NT2/D1 (cell line): ENCODE measurements around the gene TRMT10C.

Source experiments
- DNase-seq: peaks from one replicate; pipeline ENCODE4 v3.0.0-alpha.2; 2011; ENCODE audit warnings: low read depth, low spot score
- H3K27me3 ChIP-seq: 2 replicates; pipeline ENCODE4 v1.6.0; 2011; ENCODE audit warnings: mild to moderate bottlenecking; ENCODE audit not compliant: insufficient read length, insufficient read depth
- H3K36me3 ChIP-seq: 2 replicates; pipeline ENCODE4 v1.6.1; 2011; ENCODE audit warnings: mild to moderate bottlenecking, low read length, mixed read lengths; ENCODE audit not compliant: insufficient read depth, insufficient read length
- H3K4me1 ChIP-seq: 2 replicates; pipeline ENCODE4 v1.5.1; 2011; ENCODE audit not compliant: insufficient read depth, insufficient read length
- H3K4me3 ChIP-seq: 2 replicates; pipeline ENCODE4 v1.5.1; 2011; ENCODE audit warnings: low read depth; ENCODE audit not compliant: insufficient read length
- H3K9ac ChIP-seq: 2 replicates; pipeline ENCODE4 v1.6.0; 2011; ENCODE audit warnings: low read depth; ENCODE audit not compliant: insufficient read length
- H3K9me3 ChIP-seq: 2 replicates; pipeline ENCODE4 v1.5.1; 2011; ENCODE audit warnings: mild to moderate bottlenecking, low read length; ENCODE audit not compliant: insufficient read depth
- SUZ12 ChIP-seq: IDR thresholded peaks from 2 replicates; pipeline ENCODE4 v1.6.1; 2011; ENCODE audit not compliant: insufficient read length, insufficient read depth; ENCODE audit errors: extremely low read depth
- YY1 ChIP-seq: IDR thresholded peaks from 2 replicates; pipeline ENCODE4 v1.6.1; 2011; ENCODE audit not compliant: insufficient read length, insufficient read depth
- ZNF274 ChIP-seq: IDR thresholded peaks from 2 replicates; pipeline ENCODE4 v1.6.1; 2011; ENCODE audit warnings: mild to moderate bottlenecking, low read depth, low read length

The TRMT10C gene

GRCh38 chr3:101556064-101556463 lies 5.6 kb upstream of the TRMT10C start:
- Histone ChIP-seq H3K4me3 (no peak overlapping the region), H3K27me3 (no peaks in the 10 kb centered on the region), H3K9ac (no peak overlapping the region), H3K4me1 (no peaks in the 10 kb centered on the region), H3K9me3 (peaks cover 34% of the 10 kb centered on the region; the same call in 1 of the 2 replicates), H3K36me3 (no peaks in the 10 kb centered on the region)
- DNase-seq, result no peak
- TF ChIP-seq YY1 (no peak), ZNF274 (no peak), SUZ12 (no peak)

DNA sequence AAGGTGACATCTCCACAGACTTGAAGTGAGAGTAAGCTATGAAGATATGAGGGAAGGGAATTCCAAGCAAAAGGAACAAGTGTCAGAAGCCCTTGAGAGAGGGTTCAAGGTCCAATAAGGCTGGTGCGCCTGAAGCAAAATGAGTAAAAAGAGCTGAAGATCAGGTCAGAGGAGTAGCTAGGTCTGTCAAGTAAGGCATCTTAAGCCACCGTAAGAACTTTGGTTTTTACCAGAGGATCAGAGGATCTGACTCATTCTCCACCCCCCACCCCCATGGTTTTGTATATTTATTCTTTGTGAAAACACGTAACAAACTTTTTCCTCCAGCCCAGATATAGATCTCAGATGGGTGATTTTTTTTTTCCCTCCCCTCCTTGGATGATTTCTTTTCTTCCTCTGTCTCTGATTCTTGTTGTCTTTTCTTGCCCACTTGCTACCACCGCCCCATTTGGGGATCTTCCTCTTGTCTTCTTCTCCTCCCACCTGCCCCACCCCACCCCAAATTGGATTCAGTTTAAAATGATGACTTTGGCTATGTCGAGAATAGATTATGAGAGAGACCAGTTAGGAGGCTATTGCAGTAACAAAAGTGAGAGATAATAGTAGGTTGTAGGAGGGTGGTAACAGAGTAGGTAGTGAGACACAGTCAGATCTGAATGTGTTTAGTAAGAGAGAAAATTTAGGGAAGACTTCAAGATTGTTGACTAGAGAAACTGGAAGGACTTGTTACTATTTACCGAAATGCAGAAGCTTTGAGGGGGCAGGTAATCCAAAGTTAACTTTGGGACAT lies 6.1 kb downstream of the TRMT10C start:
- H3K36me3 ChIP-seq, result peaks cover 49% of the 10 kb centered on the region
- no peak overlapping the region for H3K4me3 ChIP-seq
- no peak for TF ChIP-seq SUZ12
- TF ChIP-seq ZNF274, result no peak
- TF ChIP-seq YY1, result no peak
- no peaks in the 10 kb centered on the region for H3K9me3 ChIP-seq
- no peak overlapping the region for H3K9ac ChIP-seq
- no peaks in the 10 kb centered on the region for H3K27me3 ChIP-seq
- no peak for DNase-seq
- no peaks in the 10 kb centered on the region for H3K4me1 ChIP-seq

DNA sequence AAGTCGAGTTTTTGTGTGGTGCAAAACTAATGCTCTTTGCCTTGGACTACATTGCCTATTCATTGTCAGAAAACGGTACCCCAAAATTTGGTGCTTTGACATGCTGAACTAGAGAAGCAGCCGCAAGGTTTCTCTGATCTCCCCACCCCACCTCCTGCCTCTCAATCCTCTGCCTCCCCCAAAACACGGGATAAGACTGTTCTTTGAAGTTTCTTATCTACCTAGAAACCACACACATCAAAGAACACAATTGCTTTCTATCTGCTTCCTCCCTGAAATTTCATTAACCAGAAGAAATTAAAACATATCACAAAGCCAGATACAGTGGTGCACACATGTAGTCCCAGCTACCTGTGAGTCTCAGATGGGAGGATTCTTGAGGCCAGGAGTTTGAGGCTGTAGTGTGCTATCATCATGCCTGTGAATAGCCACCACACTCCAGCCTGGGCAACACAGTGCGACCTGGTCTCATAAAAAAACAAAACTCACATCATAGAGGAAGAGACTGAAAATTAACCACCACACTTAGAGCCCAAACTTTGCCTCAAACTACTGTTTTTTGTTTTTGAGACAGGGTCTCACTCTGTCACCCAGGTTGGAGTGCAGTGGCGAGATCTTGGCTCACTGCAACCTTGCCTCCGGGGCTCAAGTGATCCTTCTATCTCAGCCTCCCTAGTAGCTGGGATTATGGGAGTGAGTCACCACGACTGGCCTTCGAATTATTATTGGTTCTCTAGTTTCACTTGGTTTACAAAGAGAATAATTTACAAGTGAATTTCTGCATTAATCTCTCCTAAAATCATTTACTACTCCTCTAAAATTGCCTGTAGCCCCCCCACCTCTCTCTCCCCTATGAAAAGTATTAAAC lies 9.6 kb downstream of the TRMT10C start:
- Histone ChIP-seq H3K9me3 (no peaks in the 10 kb centered on the region), H3K36me3 (peaks cover 16% of the 10 kb centered on the region), H3K27me3 (no peaks in the 10 kb centered on the region), H3K4me1 (no peaks in the 10 kb centered on the region), H3K9ac (no peak overlapping the region), H3K4me3 (no peak overlapping the region)
- TF ChIP-seq SUZ12 (no peak), YY1 (no peak), ZNF274 (no peak)
- DNase-seq, result no peak

- H3K9me3 ChIP-seq, result no peaks in the 10 kb centered on the region
- TF ChIP-seq YY1, result peak; percentile 77
- no peak for TF ChIP-seq ZNF274
- peak; percentile 97 for DNase-seq
- H3K9ac ChIP-seq, result peak within 1 kb of the TSS; percentile 99
- peak within 1 kb of the TSS; percentile 98 for H3K4me3 ChIP-seq
- H3K27me3 ChIP-seq, result no peaks in the 10 kb centered on the region
- H3K4me1 ChIP-seq, result no peaks in the 10 kb centered on the region
- peaks cover 21% of the 10 kb centered on the region for H3K36me3 ChIP-seq
These were observed 12.1 kb downstream of the TRMT10C start, which contains the start of gene PCNP for GRCh38 chr3:101573449-101574387. TSS of gene PCNP (plus strand) at chr3:101574180. CDS start at chr3:101574216, 36 bp downstream.

DNA sequence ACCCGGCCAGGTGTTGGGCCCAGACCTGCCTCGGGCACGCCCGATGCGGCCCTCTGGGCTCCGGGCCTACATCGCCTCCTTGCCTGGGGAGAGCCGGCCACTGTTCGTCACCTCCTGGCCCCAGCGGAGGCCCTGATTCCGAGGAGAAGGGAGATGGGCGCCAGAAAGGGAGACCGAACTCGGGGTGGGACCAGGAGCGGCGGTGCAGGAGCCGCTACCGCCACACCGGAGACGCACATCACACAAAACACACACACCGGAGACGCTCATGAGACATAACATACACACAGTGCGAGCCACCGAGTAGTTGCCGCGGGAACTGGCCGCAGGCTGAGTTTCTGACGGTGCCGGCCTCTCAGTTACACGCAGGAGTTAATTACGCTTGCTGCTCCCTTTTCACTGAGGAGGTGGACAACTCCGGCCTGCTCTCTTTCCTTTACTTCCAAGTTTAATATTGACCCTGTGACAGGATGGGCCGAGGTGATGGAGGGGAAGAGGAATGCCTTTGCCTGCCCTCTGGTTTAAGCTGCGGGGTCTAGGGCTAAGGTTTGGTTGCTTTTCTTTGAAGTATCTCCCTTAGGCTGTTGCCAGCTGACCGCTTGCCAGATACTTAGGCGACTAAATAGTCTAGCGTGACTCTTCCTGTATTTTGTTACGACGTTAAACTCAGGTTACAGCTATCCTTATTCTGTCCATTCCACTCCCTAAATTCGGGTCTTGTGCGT lies 12.9 kb downstream of the TRMT10C start:
- no peaks in the 10 kb centered on the region for H3K9me3 ChIP-seq
- H3K36me3 ChIP-seq, result peaks cover 30% of the 10 kb centered on the region
- peak overlapping the region; percentile 98 for H3K4me3 ChIP-seq
- TF ChIP-seq SUZ12 (no peak), YY1 (no peak), ZNF274 (no peak)
- peak overlapping the region; percentile 99 for H3K9ac ChIP-seq
- DNase-seq, result peak; percentile 11
- no peaks in the 10 kb centered on the region for H3K27me3 ChIP-seq
- no peaks in the 10 kb centered on the region for H3K4me1 ChIP-seq

- no peaks in the 10 kb centered on the region for H3K4me1 ChIP-seq
- TF ChIP-seq SUZ12 (no peak), YY1 (no peak)
- DNase-seq, result no peak
- H3K9ac ChIP-seq, result no peak overlapping the region
- peaks cover 48% of the 10 kb centered on the region for H3K36me3 ChIP-seq
- no peaks in the 10 kb centered on the region for H3K9me3 ChIP-seq
- no peak overlapping the region for H3K4me3 ChIP-seq
- no peaks in the 10 kb centered on the region for H3K27me3 ChIP-seq
These were observed 15.6 kb downstream of the TRMT10C start for GRCh38 chr3:101577286-101577685.
